Hepatocyte (in vitro differentiated cells): ENCODE measurements around the gene SMTN.

Source experiments
- EZH2 ChIP-seq: fragments of 200-600 bp; sonication (generic); IDR thresholded peaks from 2 replicates; pipeline ENCODE4 v1.6.1; 2016; ENCODE audit warnings: antibody characterized with exemption, mild to moderate bottlenecking, borderline replicate concordance
- EZH2phosphoT487 ChIP-seq: fragments of 200-600 bp; sonication (generic); IDR thresholded peaks from one replicate; pipeline ENCODE4 v1.6.1; 2018; ENCODE audit warnings: antibody characterized with exemption, mild to moderate bottlenecking, low read depth, moderate library complexity; ENCODE audit not compliant: unreplicated experiment, severe bottlenecking
- TF ChIP-seq, protein P1 (sequence below): fragments of 200-600 bp; sonication (generic); IDR thresholded peaks from 2 replicates; pipeline ENCODE4 v1.5.1; 2016; ENCODE audit warnings: antibody characterized with exemption, mild to moderate bottlenecking; ENCODE audit not compliant: poor library complexity

DNA sequence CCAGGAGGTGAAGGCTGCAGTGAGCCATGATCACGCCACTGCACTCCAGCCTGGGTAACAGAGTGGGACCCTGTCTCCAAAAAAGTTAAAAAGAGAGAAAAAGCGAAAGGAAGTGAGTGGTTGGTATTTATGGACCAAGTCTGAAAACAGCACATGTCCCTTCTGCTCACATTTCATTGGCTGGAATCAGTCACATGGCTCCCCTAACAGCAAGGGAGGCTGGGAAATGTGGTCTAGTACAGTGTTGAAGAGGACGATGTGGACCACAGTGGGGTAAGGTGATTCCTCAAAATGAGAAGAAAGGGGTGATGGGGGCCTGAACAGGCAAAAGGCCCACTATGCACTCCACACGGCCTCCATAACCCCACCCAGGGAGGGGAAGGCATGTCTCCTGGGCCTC, 32.5 kb upstream of the SMTN start:
- TF ChIP-seq, protein P1, sequence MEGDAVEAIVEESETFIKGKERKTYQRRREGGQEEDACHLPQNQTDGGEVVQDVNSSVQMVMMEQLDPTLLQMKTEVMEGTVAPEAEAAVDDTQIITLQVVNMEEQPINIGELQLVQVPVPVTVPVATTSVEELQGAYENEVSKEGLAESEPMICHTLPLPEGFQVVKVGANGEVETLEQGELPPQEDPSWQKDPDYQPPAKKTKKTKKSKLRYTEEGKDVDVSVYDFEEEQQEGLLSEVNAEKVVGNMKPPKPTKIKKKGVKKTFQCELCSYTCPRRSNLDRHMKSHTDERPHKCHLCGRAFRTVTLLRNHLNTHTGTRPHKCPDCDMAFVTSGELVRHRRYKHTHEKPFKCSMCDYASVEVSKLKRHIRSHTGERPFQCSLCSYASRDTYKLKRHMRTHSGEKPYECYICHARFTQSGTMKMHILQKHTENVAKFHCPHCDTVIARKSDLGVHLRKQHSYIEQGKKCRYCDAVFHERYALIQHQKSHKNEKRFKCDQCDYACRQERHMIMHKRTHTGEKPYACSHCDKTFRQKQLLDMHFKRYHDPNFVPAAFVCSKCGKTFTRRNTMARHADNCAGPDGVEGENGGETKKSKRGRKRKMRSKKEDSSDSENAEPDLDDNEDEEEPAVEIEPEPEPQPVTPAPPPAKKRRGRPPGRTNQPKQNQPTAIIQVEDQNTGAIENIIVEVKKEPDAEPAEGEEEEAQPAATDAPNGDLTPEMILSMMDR, result no peak
- TF ChIP-seq EZH2 (no peak), EZH2phosphoT487 (no peak)
